ENCODE results near the gene SPRYD3.

DNA sequence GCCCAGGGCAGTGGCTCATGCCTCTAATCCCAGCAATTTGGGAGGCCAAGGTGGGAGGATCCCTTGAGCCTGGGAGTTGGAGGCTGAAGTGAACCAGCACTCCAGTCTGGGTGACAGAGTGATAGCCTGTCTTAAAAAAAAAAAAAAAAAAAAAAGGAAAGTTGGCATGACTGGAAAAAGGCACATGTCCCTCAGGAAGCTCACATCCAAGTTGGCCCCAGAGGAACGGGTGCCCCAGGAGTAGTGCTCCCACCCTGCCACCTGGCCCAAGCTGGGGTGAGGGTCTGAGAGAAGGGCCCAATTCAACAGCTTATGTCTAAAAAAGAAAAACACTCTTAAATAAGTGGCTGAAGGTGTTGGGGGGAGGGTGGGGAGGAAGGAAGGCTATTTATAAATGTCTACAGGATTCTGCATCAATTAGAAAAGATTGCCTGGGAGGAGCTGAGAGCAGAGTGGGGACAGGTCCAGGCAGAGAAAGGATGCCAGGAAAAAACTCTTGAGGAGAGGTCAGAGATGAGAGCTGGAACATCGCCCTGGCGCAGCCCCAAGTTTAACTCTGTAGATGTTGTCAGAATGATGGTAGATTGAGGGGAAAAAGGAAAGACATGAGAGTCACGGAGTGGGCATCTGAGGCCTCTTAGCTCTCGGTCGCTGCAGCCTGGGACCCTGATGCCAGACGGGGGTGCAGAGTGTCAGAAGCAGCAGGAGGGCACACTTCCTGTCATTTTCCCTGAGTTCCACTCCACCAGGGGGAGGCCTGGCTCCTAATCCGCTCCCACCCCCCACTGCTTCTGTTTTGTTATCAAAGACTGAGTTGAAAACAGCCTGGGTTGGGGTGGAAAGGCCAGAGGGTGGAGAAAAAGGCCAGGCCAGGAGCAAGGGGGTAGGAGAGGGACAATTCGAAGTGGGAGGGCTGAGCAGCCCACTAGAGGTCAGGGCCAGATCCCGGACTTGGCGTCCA is 7.3 kb downstream of the SPRYD3 start:
- TF ChIP-seq, protein P1, sequence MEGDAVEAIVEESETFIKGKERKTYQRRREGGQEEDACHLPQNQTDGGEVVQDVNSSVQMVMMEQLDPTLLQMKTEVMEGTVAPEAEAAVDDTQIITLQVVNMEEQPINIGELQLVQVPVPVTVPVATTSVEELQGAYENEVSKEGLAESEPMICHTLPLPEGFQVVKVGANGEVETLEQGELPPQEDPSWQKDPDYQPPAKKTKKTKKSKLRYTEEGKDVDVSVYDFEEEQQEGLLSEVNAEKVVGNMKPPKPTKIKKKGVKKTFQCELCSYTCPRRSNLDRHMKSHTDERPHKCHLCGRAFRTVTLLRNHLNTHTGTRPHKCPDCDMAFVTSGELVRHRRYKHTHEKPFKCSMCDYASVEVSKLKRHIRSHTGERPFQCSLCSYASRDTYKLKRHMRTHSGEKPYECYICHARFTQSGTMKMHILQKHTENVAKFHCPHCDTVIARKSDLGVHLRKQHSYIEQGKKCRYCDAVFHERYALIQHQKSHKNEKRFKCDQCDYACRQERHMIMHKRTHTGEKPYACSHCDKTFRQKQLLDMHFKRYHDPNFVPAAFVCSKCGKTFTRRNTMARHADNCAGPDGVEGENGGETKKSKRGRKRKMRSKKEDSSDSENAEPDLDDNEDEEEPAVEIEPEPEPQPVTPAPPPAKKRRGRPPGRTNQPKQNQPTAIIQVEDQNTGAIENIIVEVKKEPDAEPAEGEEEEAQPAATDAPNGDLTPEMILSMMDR (IDR thresholded peaks at IDR 0.05): peak in 2 of 3 donors; percentile 25 to 29
- TF ChIP-seq POLR2A (IDR thresholded peaks at IDR 0.05): no peak

Measured in ovary (tissue), 3 donors.